Embryonic facial prominence (tissue), 1 donor: ENCODE data around the gene GRID1.

ENCODE experiments used
- DNase-seq: peaks from one replicate; pipeline ENCODE4 v3.0.0-alpha.2; 2016; ENCODE audit errors: extremely low spot score

GRID1 gene

DNA sequence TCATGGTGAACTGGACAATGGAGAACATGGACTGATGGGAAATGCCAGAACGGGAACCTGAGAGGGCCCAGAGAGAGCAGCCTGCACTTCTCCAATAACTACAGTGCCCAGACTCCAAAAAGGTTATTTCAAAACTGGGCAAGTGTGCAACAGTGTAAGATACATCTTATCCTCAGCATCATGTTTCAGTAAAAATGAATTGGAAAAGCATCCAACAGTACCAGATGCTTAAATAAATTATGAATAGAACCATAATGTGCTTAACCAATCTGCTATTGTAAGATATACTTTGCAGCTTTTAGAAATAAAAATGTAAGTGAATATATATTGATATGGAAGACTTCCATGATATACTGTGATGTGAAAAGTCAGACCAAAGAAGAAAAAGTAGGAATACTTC, 303.3 kb downstream of the GRID1 start:
- DNase-seq = no peak

DNA sequence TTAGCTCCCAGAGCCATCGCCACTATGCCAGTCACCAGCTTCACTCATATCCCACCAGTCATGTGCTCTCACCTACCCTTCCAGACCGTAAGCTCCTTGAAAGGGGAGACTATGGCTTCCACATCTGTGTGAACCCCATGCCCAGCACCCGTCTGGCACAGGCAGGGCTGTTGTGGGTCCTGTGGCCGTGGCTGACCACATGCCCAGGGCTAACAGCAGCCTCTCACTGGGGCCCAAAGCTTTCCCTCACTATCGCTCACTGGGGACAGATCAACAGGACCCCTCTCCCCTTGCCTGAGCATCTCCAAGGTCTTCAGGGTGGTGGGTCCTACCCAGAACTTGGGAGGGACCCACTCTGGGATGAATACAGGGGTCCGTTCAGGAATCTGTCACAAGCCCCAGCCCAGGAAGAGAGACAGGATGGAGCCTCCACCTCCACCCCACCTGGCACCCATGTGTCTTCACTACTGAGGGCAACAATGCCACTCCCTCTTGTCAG, 303.9 kb downstream of the GRID1 start:
- DNase-seq = no peak

DNA sequence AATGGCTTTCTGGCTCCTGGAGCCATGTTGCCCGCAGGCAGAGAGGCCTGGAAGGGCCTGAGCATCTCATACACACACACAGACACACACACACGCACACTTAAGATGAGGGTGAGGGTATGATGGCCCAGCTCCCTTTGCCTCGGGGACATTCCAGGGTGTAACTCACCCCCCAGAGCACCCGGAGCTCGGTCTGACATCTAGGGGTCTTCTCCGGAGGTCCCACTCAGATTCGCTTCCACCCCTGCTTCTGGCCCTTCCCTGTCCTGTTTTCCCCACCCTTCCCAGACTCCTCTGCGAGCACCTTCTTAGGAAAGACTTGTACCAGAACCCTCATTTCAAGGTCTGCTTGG, 304.4 kb downstream of the GRID1 start:
- DNase-seq = no peak

DNA sequence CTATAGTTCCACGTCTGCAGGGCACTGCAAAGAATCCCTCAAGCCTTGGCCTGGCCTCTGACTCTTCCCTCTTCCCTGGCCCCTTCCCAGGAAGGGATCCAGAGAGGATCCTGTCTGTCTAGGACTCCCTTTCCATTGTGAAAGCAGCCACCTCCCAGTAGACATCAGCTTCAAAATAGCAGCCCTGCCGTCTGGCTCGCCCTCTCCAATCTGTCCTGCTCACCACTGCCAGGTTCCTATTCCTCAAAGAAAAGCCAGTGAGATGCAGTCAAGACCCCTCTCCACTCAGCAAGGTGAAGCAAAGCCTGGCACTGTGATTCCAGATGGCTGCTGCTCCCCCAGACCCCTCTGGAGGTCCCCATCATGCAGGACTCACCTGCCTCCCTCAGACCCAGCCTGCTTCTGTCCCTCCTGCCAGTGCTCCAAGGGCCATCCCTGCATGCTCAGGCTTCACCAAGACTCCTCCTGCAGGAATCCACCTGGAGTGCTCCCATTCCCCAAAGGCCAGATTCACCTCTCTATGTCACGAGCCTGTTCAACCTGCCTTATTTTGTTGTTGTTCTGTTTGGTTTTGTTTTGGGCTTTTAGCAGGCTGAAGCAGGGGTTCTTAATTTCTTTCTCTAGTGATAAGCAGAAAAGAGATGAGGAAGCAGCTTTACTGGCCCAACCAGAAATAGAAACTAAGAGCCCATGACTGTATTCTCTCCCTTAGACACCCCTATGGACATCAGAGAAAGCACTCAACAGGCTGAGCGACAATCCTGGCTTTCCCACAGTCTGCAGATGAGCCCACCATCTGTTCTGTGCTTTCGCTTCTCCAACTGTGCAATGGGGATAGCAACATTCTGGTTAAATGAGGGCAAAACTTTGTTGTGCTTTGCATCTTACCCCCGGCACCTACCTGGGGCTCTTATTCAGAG, 305.1 kb downstream of the GRID1 start:
- no peak for DNase-seq

DNA sequence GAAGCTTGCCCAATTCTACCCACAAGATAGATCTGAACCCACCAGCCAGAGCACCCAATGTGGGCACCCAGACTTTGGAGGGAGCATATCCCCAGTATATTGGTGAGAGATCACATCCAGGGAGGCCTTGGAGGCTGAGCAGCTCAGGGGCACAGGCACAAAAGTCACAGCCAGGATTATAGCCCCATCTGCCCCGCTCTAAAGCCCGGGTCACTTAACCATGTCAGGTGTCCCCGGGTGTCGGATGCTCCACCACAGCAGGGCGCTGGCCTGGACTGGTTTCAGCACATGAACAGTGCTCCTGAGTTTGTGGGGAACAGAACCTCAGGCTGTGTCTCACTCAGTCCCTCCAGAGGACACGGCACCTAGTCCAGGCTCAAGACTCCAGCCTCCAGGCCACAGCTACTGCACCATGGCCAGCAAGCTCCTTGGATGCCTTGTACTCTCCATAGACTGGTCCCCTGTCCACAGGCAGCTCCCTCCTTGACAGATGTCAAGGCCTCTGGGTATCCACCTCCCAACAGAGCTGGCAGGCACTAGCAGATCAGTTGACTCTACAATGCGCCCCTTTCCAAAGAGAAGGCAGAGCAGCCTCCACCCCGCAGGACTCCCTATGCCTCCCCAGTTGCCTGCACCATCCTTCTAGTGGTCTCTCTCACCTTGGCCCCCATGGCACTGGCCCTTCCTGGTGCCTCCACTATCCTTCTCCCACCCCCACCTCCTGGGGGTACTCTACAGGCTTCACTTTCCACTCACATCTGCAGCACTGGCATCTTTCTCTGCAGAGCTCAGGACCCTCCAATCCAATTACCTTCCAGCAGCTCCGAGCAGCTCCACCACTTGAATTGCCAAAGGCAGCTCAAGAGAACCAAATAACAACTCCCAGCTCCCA, 306.0 kb downstream of the GRID1 start:
- DNase-seq = no peak

DNA sequence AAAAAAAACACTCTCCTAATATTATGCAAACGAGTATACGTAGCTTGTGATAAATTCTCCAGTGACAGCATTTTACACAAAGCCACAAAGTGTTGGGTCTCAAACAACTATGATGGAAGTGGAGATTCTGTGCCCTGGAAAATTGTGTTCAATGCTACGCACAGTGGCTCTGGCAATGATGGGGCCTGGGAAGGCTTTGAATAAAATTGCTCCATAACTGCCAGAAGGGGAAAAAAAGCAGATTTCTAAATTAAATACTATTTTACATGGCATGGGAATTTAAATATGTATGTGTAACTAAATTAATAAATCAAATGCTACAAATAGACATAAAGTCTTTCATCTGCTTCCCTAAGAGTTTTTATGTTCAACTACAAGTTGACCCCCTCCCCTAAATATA, 306.7 kb downstream of the GRID1 start:
- DNase-seq = no peak

DNA sequence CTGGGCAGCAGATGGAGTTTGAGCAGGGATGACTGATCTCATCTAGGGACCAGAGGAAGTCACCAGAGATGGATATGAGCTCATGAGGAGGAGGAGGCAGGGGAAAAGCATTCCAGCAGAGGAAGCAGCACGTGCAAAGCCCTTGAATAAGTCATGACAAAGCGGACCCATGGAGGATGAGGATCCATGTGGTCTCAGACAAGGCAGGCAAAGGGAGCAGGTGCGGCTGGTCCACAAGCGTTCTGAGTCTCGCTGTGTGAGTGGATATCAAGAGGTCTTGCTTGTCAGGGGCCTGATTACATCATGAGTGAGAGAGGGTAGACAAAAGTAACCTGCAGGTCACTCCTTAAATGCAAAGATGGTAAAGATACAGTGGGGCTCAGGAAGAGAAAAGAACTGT, 307.6 kb downstream of the GRID1 start:
- DNase-seq = no peak

DNA sequence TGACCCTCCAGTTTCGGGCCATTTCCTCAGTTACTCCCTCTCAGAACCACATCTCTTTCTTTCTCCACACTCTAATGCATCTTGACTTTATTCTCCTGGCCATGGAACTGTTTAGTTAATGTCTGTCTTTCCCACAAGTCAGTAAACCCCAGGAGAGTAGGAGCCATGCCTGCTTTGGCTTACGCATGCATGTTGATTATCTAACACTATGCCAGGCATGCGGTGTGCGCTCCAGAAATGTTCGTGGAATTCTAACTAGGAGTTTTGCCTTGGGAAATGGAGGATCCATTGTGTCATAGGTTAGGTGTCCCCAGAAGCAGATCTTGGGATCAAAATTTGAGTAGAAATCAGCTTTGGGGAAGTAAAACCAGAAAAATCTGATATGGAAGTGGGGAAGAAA, 308.9 kb downstream of the GRID1 start:
- DNase-seq = no peak

DNA sequence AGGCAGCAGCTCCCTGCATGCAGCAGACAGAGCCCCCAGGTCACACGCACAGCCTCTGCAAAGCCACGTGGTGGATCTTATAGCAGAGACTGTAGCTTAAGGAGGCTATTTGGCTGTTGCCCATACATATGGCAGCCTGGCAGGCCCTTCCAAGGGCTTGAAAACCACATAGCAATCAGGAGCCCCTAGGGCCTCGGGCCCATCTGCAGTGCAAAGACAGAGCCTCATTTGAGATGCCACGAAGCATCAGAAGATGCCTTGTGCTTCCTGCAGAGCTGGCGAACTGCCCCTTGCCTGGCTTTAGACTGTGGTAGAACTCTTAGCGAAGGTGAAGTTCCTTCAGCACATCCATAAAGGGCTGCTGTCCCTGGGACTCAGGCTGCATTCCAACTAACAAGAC, 309.9 kb downstream of the GRID1 start:
- no peak for DNase-seq

DNA sequence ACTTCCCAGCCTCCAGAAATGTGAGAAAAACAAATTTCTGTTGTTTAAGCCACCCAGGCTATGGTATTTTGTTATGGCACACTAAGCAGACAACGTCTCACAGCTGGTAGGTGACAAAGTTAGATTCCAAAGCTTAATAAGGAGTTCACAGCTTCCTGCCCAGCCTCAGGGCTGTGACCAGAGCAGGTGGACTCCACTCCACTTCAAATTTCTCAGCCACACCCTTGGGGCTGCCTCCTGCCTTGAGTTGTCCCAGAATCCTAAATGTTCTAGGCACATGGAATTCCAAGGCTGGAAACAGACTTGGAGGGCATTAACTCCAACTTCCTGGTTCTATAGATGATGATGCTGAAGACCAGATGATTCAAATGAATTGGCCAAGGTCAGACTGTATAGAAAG, 310.7 kb downstream of the GRID1 start:
- no peak for DNase-seq

DNA sequence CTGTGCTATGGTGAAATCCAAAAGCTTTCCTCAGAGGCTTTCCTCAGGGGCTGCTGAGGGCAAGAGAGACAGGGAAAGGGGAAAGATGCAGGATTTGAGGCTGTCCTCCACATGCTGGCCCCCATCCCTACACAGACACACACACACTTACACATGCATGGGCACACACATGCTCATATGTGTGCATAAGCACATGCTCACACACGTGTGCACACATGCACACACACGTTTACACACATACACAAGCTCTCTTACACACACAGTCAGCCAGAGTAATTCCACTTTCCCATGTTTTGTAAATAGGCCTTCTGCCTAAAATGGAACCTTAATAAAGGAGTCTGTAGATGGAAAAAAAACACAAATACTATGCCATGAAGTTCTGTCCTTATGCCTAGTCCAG, 312.9 kb downstream of the GRID1 start:
- no peak for DNase-seq

DNA sequence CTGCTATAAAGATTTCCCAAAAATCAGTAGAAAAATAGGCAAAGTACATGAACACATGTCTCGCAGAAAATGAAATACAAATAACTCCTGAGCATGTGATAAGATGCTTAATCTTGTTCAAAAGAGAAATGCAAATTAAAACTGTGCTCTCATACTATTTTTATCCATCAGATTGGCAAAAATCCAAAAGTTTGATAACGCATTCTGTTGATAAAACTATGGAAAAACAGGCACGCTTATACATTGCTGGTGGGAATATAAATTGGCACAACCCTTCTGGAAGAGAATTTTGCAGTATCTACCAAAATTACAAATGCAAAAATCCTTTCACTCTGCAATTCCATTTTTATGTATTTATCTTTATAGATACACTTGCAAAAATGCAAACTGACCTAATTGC, 315.0 kb downstream of the GRID1 start:
- DNase-seq = no peak

DNA sequence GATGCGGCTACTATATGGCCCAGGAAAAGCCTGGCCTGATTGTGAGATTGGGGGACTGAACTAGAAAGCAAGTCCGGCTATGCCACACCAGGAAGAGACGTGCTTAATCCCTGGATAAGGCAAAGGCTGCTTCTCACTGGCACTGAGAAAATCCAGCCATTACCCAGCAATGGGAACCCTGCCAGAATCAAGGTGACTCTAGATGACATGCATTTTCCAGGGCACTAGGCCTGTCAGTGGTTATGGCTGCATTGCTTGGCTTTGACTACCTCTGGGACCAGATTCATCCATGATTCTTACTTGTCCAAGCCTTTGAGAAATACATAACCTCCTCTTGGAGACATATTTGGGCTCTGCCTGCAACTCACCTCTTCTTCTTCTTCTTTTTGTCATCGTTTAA, 317.2 kb downstream of the GRID1 start:
- no peak for DNase-seq

DNA sequence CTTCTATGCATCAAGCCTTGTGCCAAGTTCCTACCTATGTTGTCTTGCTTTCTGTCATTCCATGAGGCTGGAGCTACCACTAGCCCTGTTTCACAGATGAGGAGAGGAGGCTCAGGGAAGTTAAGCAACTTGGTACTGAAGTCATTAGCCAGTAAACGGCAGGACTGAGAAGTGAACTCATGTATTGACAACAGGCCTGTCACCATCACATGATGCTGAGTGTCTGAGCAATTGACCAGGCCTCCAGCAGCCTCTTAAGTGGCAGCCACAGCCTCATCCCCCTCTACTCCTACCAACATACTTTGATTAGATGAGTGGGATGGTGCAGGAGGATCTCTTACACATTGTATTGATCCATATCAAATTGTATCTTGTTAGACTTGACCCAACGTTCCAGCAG, 317.6 kb downstream of the GRID1 start:
- no peak for DNase-seq

DNA sequence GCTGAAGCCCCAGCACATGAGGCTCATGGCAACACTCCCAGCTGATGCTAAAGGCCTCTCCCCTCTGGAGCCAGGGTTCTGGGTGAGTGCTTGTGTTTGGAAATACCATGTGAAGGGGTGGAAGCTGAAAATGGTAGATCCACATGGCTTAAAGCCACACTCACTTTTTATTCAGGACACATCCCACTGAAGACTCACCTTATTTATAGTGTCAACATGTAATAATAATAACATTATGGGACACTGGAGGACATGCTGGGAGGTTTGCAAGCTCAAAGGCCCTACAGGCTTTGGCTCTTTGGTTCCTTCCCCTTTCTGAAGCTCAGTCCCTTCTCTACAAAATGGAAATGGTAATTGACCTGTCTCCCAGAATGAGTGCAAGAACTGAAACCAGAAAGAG, 318.0 kb downstream of the GRID1 start:
- DNase-seq = no peak

DNA sequence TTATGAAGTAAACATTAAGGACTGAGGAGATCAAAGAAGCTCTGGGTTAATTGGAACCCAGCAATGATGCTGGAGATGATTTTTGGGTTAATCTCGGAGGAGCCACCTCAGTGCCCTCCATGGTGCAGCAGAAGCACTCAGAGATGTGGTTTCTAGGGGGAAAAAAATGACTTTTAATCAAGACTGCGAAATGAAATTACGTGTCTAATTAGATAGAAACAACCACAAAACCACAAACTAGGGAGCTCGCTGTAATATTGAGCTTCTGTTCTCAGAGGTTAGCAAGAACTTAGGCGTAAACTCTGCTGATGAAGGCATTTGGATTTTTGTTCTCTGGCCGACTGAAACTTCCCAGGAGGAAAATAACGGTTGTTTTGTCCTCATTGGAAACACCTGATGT, 319.0 kb downstream of the GRID1 start:
- DNase-seq = no peak

DNA sequence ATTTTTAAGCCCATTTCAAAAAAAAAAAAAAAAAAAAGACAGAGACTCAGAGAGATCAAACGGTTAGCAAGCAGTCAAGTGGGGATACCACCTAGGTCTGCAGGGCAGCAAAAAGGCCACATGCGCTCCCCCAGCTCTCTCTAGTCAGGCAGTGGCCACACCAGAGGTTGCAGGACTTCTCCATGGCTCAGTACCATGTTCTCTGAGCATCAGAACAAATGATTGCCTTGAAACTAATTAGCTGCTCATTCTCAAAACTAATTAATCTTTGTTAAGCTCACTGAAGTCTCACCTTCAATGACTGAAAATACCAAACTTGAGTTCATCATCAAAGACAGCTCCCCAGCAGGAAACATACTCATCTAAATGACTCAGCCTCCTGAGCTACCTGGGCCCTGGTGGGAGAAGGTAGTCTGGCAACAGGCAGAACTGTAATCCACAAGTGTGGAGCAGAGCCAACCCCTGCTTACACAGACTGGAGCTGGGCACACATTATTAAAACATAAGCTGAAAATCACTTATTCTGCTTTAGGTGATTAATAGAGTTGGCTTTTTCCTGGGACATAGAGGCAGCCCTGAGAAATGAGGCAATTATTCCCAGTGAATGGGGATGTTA, 319.6 kb downstream of the GRID1 start:
- DNase-seq = no peak

DNA sequence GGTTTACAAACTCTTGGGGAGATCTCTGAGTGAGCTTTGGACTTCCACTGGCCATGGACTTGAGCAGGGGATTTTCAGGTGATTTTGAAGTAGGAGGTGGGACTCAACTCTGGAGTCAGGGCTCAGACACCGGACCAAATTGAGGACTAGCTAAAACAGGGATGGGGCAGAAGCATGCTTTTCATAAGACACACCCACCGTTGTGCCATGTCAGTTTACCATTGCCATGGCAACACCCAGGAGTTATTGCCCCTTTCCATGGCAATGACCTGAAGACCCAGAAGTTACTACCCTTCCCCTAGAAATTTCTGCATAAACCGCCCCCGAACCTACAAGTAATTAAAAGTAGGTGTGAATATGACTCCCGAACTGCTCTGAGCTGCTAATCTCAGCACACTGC, 320.7 kb downstream of the GRID1 start:
- DNase-seq = no peak

DNA sequence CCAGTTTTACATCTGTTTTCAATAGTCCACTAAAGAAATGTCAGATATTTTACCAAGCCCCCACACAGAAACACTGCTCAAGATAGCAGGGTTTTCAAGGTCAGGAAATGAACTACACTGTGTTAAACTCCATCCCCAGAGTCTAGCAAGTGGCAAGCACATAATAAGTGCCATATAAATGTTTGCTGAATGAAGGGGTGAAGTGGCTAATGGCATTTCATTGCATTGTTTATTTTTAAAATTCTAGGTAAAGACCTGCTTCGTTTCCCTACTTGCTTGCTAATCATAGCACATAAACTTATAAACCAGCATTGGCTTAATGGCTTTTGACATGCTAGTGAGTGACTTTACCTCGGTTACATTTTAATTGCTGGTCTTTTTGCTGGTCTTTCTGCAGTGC, 322.6 kb downstream of the GRID1 start:
- DNase-seq = no peak

DNA sequence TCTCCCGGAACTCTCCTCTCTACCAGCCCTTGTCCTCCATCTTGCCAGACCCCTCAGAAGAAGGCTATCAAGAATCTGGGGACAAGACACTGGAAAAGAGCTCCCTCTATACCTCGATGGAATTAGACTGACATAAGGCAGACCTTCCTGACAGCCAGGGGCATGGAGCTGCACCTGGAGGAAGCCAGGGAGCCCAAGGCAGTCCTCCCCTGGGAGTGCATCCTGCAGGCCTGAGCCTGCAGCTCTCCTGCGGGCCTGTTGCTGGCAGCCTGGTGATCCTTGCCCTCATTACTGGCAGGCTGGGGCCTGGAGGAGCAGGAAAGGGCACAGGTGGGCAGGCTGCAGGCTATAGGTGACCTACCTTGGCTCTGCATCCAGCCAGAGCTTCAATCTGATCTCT, 323.4 kb downstream of the GRID1 start:
- no peak for DNase-seq

DNA sequence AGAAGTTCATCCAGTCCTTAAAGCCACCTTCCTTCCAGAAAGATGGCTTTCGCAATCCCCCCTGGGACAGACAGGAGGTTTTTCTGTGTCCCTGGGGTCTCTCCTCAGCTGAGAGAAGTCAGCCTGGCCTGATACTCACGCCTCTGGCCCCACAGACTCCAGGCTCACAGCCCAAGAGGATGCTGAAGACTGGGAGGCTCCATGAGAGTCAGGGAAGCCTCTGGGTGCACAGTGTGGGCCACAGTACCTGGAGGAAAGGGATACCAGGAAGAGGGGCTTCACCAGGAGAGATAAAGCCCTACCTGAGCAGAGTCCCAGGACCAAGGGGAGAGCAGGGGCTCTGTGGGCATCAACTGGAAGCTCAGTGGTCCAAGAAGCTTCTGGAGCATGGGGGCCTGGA, 324.4 kb downstream of the GRID1 start:
- DNase-seq = no peak

DNA sequence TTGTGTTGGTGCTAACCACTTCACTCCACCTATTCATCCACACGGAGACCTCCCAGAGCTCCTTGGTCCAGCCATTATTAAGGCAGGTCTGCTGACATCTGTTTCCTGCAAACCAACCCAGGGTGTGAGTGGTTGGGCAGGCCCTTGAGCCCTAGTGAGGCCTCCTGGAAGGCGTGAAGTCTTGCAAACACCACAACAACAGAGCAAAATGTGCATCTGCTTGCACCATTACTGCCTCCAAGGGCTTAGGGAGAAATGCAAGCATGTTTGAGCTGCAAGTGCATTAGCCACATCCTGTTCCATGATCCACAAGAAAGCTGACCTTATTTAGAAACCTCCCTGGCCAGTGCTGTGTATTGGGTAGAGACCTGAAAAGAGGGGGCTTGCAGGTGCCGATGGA, 325.5 kb downstream of the GRID1 start:
- DNase-seq = no peak
